ENCODE measurements around the gene ATXN7L2. TPM values are rescaled to one million over a fixed set of nuclear protein-coding genes. Genes with fewer than 3 reads are reported as not detected.

ATXN7L2 gene
- total RNA-seq, 2 experiments from 2014 or later, result 11.8 to 13.1 TPM

- Histone ChIP-seq H3K4me3 (ENCODE audit: low read length) (no peak overlapping the region), H3K9me3 (ENCODE audit: control insufficient read depth in 1 of 2, insufficient read depth in 1 of 2, low read length in 2 of 2) (no peaks in the 10 kb centered on the region), H3K27me3 (ENCODE audit: control insufficient read depth in 1 of 2, insufficient read depth in 2 of 2, low read length in 2 of 2) (no peaks in the 10 kb centered on the region), H3K4me1 (ENCODE audit: insufficient read depth, low read length) (no peaks in the 10 kb centered on the region), H3K27ac (ENCODE audit: low read depth in 1 of 2, low read length in 2 of 2) (no peak overlapping the region), H3K36me3 (ENCODE audit: insufficient read depth, low read length) (no peaks in the 10 kb centered on the region)
- no peak for TF ChIP-seq CTCF (IDR thresholded peaks at IDR 0.05)
- peaks cover 1% of the 10 kb centered on the region for H3K4me1 Mint-ChIP-seq (ENCODE audit: low read depth)
- intact Hi-C loops (cut with DNase I, micrococcal nuclease), result no loop called here
- H3K9me3 Mint-ChIP-seq, result no peaks in the 10 kb centered on the region
- DNase-seq (no peak), ATAC-seq (ENCODE audit: poor library complexity) (no peak)
- H3K27ac Mint-ChIP-seq, result no peak overlapping the region
- no peak overlapping the region for H3K4me3 Mint-ChIP-seq
- ChIA-PET POLR2A (interaction anchor here (0.9 kb wide), 1 partner anchor 8 kb away, joined by 3 read pairs; no protein-coding TSS in a partner anchor), CTCF (interaction anchor here (1.7 to 2.1 kb wide), 2 partner anchors 8 to 99 kb away, joined by 6 read pairs; no protein-coding TSS in a partner anchor)
- no peaks in the 10 kb centered on the region for H3K36me3 Mint-ChIP-seq (ENCODE audit: low read depth)
- no peaks in the 10 kb centered on the region for H3K27me3 Mint-ChIP-seq
Measured at GRCh38 chr1:109541102-109541501, 57.4 kb downstream of the ATXN7L2 start.

Other genes with a start within 250 kb of the ATXN7L2 start
- gene CELSR2, start 234.4 kb upstream of the ATXN7L2 start, total RNA-seq, result 1 to 10 TPM; 3.6 TPM
- under 1 TPM; 0.22 to 0.91 TPM for gene PSRC1, start 200.8 kb upstream of the ATXN7L2 start, total RNA-seq
- gene MYBPHL, start 176.9 kb upstream of the ATXN7L2 start, total RNA-seq, result not detected
- under 1 TPM; 0.22 to 0.73 TPM for gene SORT1, start 86.0 kb upstream of the ATXN7L2 start, total RNA-seq
- gene PSMA5, start 57.5 kb upstream of the ATXN7L2 start, total RNA-seq, result 10 to 100 TPM; 29.8 to 33.8 TPM
- gene SYPL2, start 17.4 kb upstream of the ATXN7L2 start, total RNA-seq, result not detected
- 10 to 100 TPM; 12.0 to 15.0 TPM for gene CYB561D1, start 10.2 kb downstream of the ATXN7L2 start, total RNA-seq
- gene AMIGO1, start 25.8 kb downstream of the ATXN7L2 start, total RNA-seq, result 10 to 100 TPM; 16.9 TPM
- under 1 TPM; 0.53 to 0.85 TPM for gene GPR61, start 56.0 kb downstream of the ATXN7L2 start, total RNA-seq
- gene GNAI3, start 64.7 kb downstream of the ATXN7L2 start, total RNA-seq, result 1 to 10 TPM; 5.1 to 5.4 TPM
- not detected for gene GNAT2, start 135.7 kb downstream of the ATXN7L2 start, total RNA-seq
- gene AMPD2, start 135.9 kb downstream of the ATXN7L2 start, total RNA-seq, result 100 to 1,000 TPM; 170 to 191 TPM
- 10 to 100 TPM; 17.7 to 20.7 TPM for gene GSTM4, start 172.2 kb downstream of the ATXN7L2 start, total RNA-seq
- gene GSTM2, start 184.2 kb downstream of the ATXN7L2 start, total RNA-seq, result 100 to 1,000 TPM; 106 to 107 TPM
- gene GSTM1, start 203.9 kb downstream of the ATXN7L2 start, total RNA-seq, result 10 to 100 TPM; 31.9 to 36.2 TPM
- gene GSTM5, start 228.3 kb downstream of the ATXN7L2 start, total RNA-seq, result under 1 TPM; 0.20 to 0.36 TPM